ENCODE data around the gene TSPOAP1.
"Not testable (repeated sequence)": the region's sequence is repeated elsewhere in the genome, so short reads cannot be mapped to it uniquely, and the experiment has no call there.

TSPOAP1 gene

GRCh38 chr17:58362368-58363014 is 33.9 kb upstream of the TSPOAP1 start:
- no peak for DNase-seq

DNA sequence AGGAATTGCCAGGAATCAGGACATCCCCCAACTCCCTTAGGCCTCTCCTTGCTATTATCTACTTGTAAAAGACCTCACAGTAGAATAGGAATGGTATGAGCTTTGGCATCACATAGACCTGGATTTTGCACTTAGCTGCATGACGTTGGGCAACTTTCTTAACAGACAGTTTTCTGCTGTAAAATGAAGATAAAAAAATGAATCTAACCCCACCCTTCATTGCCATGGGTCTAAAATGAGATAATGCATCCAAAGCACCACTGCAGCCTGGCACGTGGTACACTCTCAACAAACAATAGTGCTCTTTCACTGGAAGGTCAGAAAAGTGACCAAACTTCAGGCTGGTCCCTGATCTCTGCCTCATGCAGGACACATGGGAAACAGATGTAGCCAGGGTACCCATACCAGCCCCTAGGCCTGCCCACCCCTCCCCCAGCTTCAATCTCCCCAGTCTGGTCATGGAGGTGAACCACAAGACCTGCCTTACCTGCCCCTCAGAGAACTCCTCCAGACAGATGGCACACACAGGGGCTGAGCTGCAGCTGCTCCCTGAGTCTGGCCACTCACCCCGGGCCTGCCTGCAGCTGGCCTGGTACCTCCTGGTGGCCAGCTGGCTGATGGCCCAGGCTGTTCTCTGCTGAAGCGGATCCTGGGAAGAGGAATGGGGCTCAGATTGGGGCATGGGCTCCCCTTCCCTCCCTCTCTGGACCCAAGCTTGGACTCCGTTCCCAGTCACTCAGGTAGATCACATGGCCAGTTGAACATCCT is 31.9 kb upstream of the TSPOAP1 start:
- DNase-seq: no peak

- DNase-seq: no peak
These were observed 30.0 kb upstream of the TSPOAP1 start for GRCh38 chr17:58358408-58359172.

DNA sequence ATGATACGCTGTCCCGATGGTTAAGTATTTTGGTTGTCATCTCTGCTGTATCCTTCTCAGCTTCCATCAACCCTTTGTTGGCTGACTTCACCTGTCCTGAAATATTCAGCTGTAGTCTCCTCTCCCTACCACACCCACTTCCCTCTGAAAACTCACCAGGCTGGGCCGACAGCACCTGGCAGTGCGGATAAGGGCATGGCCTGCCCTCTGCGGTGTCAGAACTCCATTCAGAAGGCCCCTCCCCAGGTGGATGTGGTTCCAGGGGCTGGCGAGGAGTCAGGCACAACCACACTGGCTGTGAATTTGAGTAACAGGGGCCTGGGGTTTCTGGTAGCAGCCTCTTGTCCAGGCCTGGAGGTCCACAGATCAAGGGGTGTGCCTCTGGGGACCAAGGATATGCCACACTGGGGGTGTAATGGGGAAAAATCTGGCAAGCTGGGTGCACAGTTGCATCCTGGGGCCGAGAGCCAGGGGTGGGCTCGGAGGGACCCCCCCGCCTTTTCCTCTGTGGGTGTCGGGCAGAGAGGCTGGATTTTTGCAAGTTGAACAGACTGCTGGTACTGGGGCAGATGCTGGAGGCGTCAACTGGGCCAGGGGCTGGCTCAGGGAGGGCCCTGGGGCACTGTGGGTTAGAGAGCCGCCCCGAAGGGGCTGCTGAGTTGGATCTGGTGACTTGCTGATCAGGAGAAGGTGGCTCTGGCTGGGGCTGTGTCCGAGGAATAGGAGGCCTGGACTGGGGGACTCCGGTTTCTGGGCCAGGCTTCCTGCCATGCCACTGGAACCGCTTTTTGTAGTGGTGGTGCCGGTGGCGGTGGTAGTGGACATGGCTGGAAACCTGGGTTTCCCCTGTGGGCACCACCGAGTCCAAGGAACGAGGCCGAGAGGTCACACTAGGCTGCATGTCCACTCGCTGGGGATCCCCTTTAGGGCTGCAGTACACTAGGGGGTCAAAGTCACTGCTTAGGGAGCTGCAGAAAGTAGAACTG is 29.0 kb upstream of the TSPOAP1 start:
- no peak for DNase-seq

DNA sequence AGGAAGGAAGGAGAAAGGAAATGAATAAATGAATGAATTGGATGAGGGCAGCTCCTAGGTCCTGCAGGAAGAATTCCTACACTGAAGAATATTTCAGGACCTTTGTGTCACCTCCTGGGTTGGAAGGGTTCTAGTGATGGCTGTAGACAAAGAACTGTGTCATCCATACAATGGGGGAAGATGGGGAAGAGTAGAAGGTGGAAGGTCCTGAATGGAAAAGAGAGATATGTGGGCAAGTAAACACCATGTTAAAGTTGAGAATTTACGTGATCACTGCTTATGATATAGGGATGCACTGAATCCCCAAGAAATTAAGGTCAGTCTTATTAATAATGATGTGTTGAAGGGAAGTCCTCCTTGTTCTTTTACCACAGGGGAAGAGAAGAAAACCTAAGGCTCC is 27.6 kb upstream of the TSPOAP1 start:
- no peak for DNase-seq

GRCh38 chr17:58354541-58355216 is 26.1 kb upstream of the TSPOAP1 start:
- no peak for DNase-seq

- DNase-seq: no peak
These were observed 24.8 kb upstream of the TSPOAP1 start for GRCh38 chr17:58353389-58353825.

DNA sequence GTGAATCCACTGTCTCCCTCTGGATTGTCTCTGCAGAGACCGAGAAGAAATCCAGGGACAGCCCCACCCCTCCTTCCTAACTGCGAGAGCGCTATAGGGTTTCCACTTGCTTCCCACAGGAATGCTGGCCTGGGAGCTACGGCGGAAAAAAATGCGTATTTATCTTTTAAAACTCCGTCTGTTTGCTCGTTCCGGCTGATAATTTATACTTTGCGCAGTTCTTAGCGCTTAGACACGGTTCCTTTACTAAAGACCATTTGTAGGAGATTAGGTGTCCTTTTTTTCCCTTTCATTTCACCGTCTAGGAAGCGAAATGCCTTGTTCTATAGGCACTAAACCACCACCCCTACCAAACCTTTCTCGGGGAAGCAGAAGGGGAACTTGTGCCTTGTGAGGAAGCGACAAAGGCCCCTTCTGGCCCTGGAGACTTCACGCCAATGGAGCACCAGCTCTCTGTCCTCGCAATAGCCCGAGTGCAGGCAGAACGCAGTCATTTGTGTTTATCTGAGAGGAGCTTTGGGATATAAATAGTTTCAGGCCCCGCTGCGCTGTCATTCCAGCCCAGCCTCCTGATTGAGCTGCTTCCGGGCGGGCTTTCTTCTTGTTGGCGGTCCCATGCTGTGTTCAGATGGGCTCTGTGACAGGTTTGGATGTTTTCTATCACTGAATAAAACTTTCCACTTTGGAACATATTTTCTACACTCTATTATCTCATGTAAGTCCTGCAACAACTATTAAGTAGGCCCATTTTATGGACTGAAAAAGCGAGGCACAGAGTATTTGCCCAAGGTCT is 24.2 kb upstream of the TSPOAP1 start:
- DNase-seq: peak; percentile 23

GRCh38 chr17:58351831-58352595 is 23.4 kb upstream of the TSPOAP1 start, which contains the start of gene SUPT4H1:
TSS of gene SUPT4H1 (minus strand) at chr17:58352201. CDS start at chr17:58352135, 66 bp downstream.
- DNase-seq: peak; percentile 95

GRCh38 chr17:58351182-58351581 is 22.6 kb upstream of the TSPOAP1 start:
- no peak for DNase-seq

GRCh38 chr17:58348038-58348437 is 19.4 kb upstream of the TSPOAP1 start:
- no peak for DNase-seq

DNA sequence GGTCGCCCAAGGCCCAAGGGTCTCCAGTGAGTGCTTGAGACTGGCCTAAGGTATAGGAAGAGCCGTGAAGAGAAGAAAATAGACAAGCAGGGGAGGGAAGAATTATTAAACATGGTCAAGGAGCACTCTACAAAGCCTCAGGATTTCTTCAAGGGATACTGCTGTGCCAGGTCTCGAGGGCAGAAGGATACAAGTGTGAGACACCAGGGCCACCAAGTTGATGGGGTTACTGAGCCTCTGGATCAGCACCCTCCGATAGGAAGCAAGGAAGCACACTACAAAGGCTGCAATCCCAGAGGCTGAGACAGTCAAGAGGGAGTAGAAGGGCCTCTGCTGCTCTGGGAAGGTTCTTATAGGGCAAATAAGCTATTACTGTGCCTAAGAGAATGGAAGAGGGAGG is 16.9 kb upstream of the TSPOAP1 start:
- no peak for DNase-seq

GRCh38 chr17:58344791-58345157 is 16.2 kb upstream of the TSPOAP1 start:
- peak; percentile 85 for DNase-seq

DNA sequence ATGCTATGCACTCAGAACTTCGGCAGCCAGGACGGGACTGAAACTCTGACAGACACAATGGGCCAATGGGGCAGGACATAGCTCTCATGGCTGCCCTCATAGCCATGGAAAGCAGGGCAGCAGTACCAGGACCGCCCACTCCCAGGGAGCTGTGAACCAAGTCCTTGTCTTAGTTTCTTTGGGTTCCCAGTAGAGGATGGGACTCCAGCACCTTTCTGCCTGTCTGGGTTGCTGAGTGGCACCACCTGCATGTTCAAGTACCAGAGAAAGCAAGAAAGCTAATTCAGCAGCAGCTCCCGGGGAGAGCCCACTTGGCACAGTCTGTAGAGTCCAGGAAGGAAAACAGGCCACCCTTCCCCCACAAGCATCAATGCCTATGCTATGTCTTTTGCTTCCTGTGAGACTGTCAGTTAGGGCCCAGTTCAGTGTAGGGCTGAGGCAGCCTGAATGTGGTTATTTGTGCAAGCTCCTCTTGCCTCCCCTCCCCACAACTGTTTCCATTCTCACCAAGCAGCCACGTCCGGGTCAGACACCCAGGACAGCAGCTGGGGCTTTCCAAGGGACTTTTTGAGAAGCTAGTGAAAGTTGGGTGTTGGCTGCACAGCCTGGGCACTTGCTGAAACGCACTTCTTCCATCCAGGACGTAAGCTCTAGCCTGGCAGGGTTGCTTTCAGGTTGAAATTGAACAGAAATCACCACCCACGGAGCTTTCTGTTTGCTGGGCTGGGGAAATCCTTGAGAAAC is 15.6 kb upstream of the TSPOAP1 start:
- peak; percentile 95 for DNase-seq

DNA sequence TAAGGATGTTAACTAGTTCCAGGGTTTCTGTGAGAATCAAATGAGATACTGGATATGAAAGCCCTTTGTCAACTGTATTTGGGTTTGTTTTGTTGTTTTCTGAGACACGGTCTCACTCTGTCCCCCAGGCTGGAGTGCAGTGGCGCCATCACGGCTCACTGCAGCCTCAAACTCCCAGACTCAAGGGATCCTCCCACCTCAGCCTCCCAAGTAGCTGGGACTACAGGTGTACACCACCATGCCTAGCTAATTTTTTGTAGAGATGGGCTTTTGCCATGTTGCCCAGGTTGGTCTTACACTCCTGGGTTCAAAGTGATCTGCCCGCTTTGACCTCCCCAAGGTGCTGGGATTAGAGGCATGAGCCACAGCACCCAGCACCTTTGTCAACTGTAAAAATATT is 14.5 kb upstream of the TSPOAP1 start:
- no peak for DNase-seq

- peak; percentile 25 for DNase-seq
These were observed 13.4 kb upstream of the TSPOAP1 start for GRCh38 chr17:58341861-58342475.

- DNase-seq: not testable (repeated sequence)
These were observed 12.7 kb upstream of the TSPOAP1 start for GRCh38 chr17:58341136-58341860.

GRCh38 chr17:58340405-58340876 is 11.8 kb upstream of the TSPOAP1 start:
- no peak for DNase-seq
